GM12878 (cell line): Measurements from ENCODE around the gene MEI1. TPM values are rescaled to one million over a fixed set of nuclear protein-coding genes. Genes with fewer than 3 reads are reported as not detected.

ENCODE experiments used
- ATAC-seq: fragments of 200-7000 bp; cut with Tn5 transposase; 3 replicates; pipeline ENCODE4 v1.9.1; 2020; ENCODE audit warnings: mild to moderate bottlenecking, moderate library complexity
- BruUV-seq: library from RNA; stranded (reverse); fragments of 400-500 nt; replicated peaks from 2 replicates; lab custom pipeline; 2021; lab: Mats Ljungman, UMichigan
- CTCF ChIA-PET: fragments of 300-600 bp; sonication (Branson Sonifier 250); formaldehyde crosslinking; extraction: SDS; loops from one replicate; lab custom pipeline; 2021; ENCODE audit warnings: inconsistent platforms; lab: Yijun Ruan, JAX
- POLR2A ChIA-PET: fragments of 350-600 bp; formaldehyde crosslinking; extraction: SDS; loops from one replicate; lab custom pipeline; 2021; ENCODE audit warnings: inconsistent platforms; lab: Charles Lee
- RAD21 ChIA-PET: fragments of 300-600 bp; sonication (Branson Sonifier 250); formaldehyde crosslinking; loops from one replicate; lab custom pipeline; 2023; ENCODE audit warnings: antibody characterized with exemption; ENCODE audit not compliant: unreplicated experiment; lab: Charles Lee
- SMC1A ChIA-PET: fragments of 300-600 bp; sonication (Branson Sonifier 250); formaldehyde crosslinking; loops from one replicate; lab custom pipeline; 2023; ENCODE audit not compliant: unreplicated experiment, uncharacterized antibody; lab: Charles Lee
- DNase-seq: peaks from one replicate; pipeline ENCODE4 v3.0.0-alpha.2; 2011; ENCODE audit warnings: low read depth, low spot score
- FAIRE-seq: peaks from 3 replicates; lab custom pipeline; 2011; peaks lifted over from hg19 to GRCh38; lab: Jason Lieb, UNC
- H2AFZ ChIP-seq: 2 replicates; pipeline ENCODE4 v1.6.0; 2011; ENCODE audit warnings: low read depth, low read length, control low read depth; ENCODE audit not compliant: control insufficient read depth
- H3K27ac ChIP-seq: 2 replicates; pipeline ENCODE4 v1.5.1; 2011; ENCODE audit warnings: control low read depth; ENCODE audit not compliant: control insufficient read depth, insufficient read depth
- H3K27me3 ChIP-seq, 2 experiments: replicated peaks in 1 of 2; 2 replicates each; pipeline versions ENCODE4 v1.6.0 to v1.6.1; 2011; ENCODE audit warnings: low read length in 1 of 2; ENCODE audit not compliant: control insufficient read depth in 2 of 2, insufficient read depth in 2 of 2
- H3K36me3 ChIP-seq, 2 experiments: 2 replicates each; pipeline ENCODE4 v1.5.1; 2011; ENCODE audit warnings: low read length in 1 of 2; ENCODE audit not compliant: control insufficient read depth in 2 of 2, insufficient read depth in 2 of 2
- H3K4me1 ChIP-seq: 2 replicates; pipeline ENCODE4 v1.6.1; 2011; ENCODE audit warnings: mild to moderate bottlenecking, low read length, moderate library complexity, mixed read lengths; ENCODE audit not compliant: control insufficient read depth, insufficient read depth
- H3K4me2 ChIP-seq: 2 replicates; pipeline ENCODE4 v1.6.0; 2011; ENCODE audit warnings: control low read depth; ENCODE audit not compliant: control insufficient read depth, insufficient read depth
- H3K4me3 ChIP-seq: fragments of 200-600 bp; sonication (generic); 2 replicates; pipeline ENCODE4 v1.5.1; 2016
- H3K79me2 ChIP-seq: 2 replicates; pipeline ENCODE4 v1.6.0; 2011; ENCODE audit warnings: low read length; ENCODE audit not compliant: control insufficient read depth, insufficient read depth
- H3K9ac ChIP-seq: 2 replicates; pipeline ENCODE4 v1.8.0; 2011; ENCODE audit warnings: low read length, control low read depth, mixed read lengths; ENCODE audit not compliant: control insufficient read depth, insufficient read depth
- H3K9me3 ChIP-seq: replicated peaks from 3 replicates; pipeline ENCODE4 v1.5.1; 2011; ENCODE audit warnings: mild to moderate bottlenecking, low read length; ENCODE audit not compliant: control insufficient read depth, insufficient read depth
- H4K20me1 ChIP-seq: 2 replicates; pipeline ENCODE4 v1.6.0; 2011; ENCODE audit not compliant: control insufficient read depth, insufficient read depth
- CEBPB ChIP-seq, 2 experiments: fragments of 150-350 bp in 1 of 2; IDR thresholded peaks; 2 replicates each; pipeline ENCODE4 v1.6.1; 2012 to 2014; ENCODE audit warnings: low read depth in 2 of 2, low read length in 2 of 2, borderline replicate concordance in 1 of 2, inconsistent platforms in 1 of 2
- EED ChIP-seq: sonication (generic); IDR thresholded peaks from 2 replicates; pipeline ENCODE4 v1.6.1; 2016; ENCODE audit warnings: antibody characterized with exemption, low read depth
- IKZF1 ChIP-seq: fragments of 450-650 bp; conservative IDR thresholded peaks from 2 replicates; pipeline ENCODE4 v1.6.1; 2017; ENCODE audit warnings: antibody characterized with exemption, mild to moderate bottlenecking
- KDM1A ChIP-seq: fragments of 200-600 bp; sonication (generic); IDR thresholded peaks from 2 replicates; pipeline ENCODE4 v1.6.1; 2016; ENCODE audit warnings: borderline replicate concordance
- MEF2B ChIP-seq: fragments of 450-650 bp; IDR thresholded peaks from 2 replicates; pipeline ENCODE4 v1.6.1; 2018; ENCODE audit warnings: mild to moderate bottlenecking, moderate library complexity; ENCODE audit not compliant: partially characterized antibody, poor library complexity, severe bottlenecking
- MTA2 ChIP-seq: fragments of 450-650 bp; IDR thresholded peaks from 2 replicates; pipeline ENCODE4 v1.6.1; 2016; ENCODE audit warnings: low read depth, mild to moderate bottlenecking, moderate library complexity
- PKNOX1 ChIP-seq: fragments of 450-650 bp; IDR thresholded peaks from 2 replicates; pipeline ENCODE4 v1.6.1; 2016; ENCODE audit warnings: mild to moderate bottlenecking
- POU2F2 ChIP-seq: IDR thresholded peaks from 3 replicates; pipeline ENCODE4 v1.6.1; 2011; ENCODE audit warnings: low read depth, mild to moderate bottlenecking, low read length, borderline replicate concordance
- RELA ChIP-seq: fragments of 450-650 bp; IDR thresholded peaks from 2 replicates; pipeline ENCODE4 v1.8.0; 2014; ENCODE audit warnings: borderline replicate concordance; ENCODE audit not compliant: partially characterized antibody
- RUNX3 ChIP-seq: IDR thresholded peaks from 2 replicates; pipeline ENCODE4 v1.6.1; 2012; ENCODE audit warnings: low read length, inconsistent platforms
- SPI1 ChIP-seq: IDR thresholded peaks from 2 replicates; pipeline ENCODE4 v1.6.1; 2011; ENCODE audit warnings: low read depth, mild to moderate bottlenecking, low read length, moderate library complexity, borderline replicate concordance; ENCODE audit not compliant: insufficient read depth
- SUZ12 ChIP-seq: fragments of 200-600 bp; sonication (generic); IDR thresholded peaks from one replicate; pipeline ENCODE4 v1.6.1; 2018; ENCODE audit warnings: antibody characterized with exemption, mild to moderate bottlenecking; ENCODE audit not compliant: unreplicated experiment
- WGBS: methylation state at CpG from one replicate; pipeline ENCODE4 v1.1.6; 2016; ENCODE audit warnings: low lambda C conversion rate; ENCODE audit not compliant: insufficient replicate concordance, insufficient coverage; ENCODE audit errors: missing lambda C conversion rate; 5-methylcytosine and 5-hydroxymethylcytosine counted together
- in situ Hi-C: fragments of 300-500 bp; cut with MboI; formaldehyde crosslinking; loops from 9 replicates; pipeline ENCODE4 v1.14.3; 2018; ENCODE audit warnings: mixed read lengths
- intact Hi-C: fragments of 100-400 bp; cut with micrococcal nuclease; formaldehyde crosslinking; loops from one replicate; pipeline ENCODE4 v1.14.2; 2022; ENCODE audit not compliant: unreplicated experiment
- polyA plus RNA-seq, 11 experiments: library from polyadenylated mRNA; depleted of rRNA in 4 of 11; unstranded in 6 of 11; stranded (reverse) in 5 of 11; fragments of >200 nt; fragmentation: Nextera tagmentation in 4 of 11; fragmentation: Illumina TruSeq in 1 of 11; extraction: Ambion mirVana in 4 of 11; extraction: Trizol in 1 of 11; gene quantifications; 1 replicate in 1 of 11; 2 replicates in 10 of 11; pipeline versions ENCODE4 v1.2.1 to v1.2.3, GENCODE V29; 2011 to 2016; ENCODE audit warnings: inconsistent platforms in 2 of 11, missing spikeins in 2 of 11, low read depth in 1 of 11
- total RNA-seq, 4 experiments: library from RNA; depleted of rRNA in 3 of 4; stranded (reverse); fragments of >200 nt in 3 of 4; fragmentation: Illumina TruSeq in 1 of 4; extraction: Trizol in 1 of 4; gene quantifications; 2 replicates each; pipeline versions ENCODE4 v1.2.1 to v1.2.3, GENCODE V29; 2013 to 2021
- TF ChIP-seq, protein P1 (sequence below): IDR thresholded peaks from 2 replicates; pipeline ENCODE4 v1.6.1; 2012; ENCODE audit warnings: mild to moderate bottlenecking, low read depth, low read length

Gene MEI1
- total and polyA plus RNA-seq, 10 of the 15 experiments (the other 5 are each of a cell fraction or from before 2014, with no cell fraction given), result 27.9 to 48.9 (median 35.8) TPM

GRCh38 chr22:41739576-41739975 lies 40.3 kb downstream of the MEI1 start:
- BruUV-seq, result no TSS peak
- H3K4me1 ChIP-seq, result peaks cover 7% of the 10 kb centered on the region
- DNase-seq (peak; percentile 30), FAIRE-seq (peak; percentile 85), ATAC-seq (peak; percentile 73)
- H3K36me3 ChIP-seq, result no peaks in the 10 kb centered on the region
- intact Hi-C loops, result no loop called here
- no peaks in the 10 kb centered on the region for H4K20me1 ChIP-seq
- in situ Hi-C loops, result no loop called here
- H3K79me2 ChIP-seq, result no peaks in the 10 kb centered on the region
- H3K27ac ChIP-seq, result peak overlapping the region; percentile 26; the same call in 1 of the 2 replicates
- ChIA-PET SMC1A (interaction anchor here (0.6 to 1.4 kb wide), 5 partner anchors 13 to 123 kb away, joined by 3 to 6 read pairs (median 4); no protein-coding TSS in a partner anchor), RAD21 (interaction anchor here (1.5 kb wide), 1 partner anchor 43 kb away, joined by 7 read pairs; no protein-coding TSS in a partner anchor), CTCF (interaction anchor here (1.0 to 1.8 kb wide), 10 partner anchors 8 to 186 kb away, joined by 3 to 23 read pairs (median 4); partner anchors contain the start of gene MEI1), POLR2A (interaction anchor here (0.6 to 1.4 kb wide), 6 partner anchors 12 to 116 kb away, joined by 3 to 6 read pairs (median 3); partner anchors contain the start of gene CCDC134)
- peak overlapping the region; percentile 73 for H2AFZ ChIP-seq
- peak overlapping the region; percentile 68 for H3K4me2 ChIP-seq
- H3K27me3 ChIP-seq, result no peaks in the 10 kb centered on the region
- H3K9ac ChIP-seq, result no peak overlapping the region
- no peak overlapping the region for H3K4me3 ChIP-seq
- 54% methylated on average over 3 of the region's 3 CpGs for WGBS
- H3K9me3 ChIP-seq, result no peaks in the 10 kb centered on the region
- TF ChIP-seq, protein P1, sequence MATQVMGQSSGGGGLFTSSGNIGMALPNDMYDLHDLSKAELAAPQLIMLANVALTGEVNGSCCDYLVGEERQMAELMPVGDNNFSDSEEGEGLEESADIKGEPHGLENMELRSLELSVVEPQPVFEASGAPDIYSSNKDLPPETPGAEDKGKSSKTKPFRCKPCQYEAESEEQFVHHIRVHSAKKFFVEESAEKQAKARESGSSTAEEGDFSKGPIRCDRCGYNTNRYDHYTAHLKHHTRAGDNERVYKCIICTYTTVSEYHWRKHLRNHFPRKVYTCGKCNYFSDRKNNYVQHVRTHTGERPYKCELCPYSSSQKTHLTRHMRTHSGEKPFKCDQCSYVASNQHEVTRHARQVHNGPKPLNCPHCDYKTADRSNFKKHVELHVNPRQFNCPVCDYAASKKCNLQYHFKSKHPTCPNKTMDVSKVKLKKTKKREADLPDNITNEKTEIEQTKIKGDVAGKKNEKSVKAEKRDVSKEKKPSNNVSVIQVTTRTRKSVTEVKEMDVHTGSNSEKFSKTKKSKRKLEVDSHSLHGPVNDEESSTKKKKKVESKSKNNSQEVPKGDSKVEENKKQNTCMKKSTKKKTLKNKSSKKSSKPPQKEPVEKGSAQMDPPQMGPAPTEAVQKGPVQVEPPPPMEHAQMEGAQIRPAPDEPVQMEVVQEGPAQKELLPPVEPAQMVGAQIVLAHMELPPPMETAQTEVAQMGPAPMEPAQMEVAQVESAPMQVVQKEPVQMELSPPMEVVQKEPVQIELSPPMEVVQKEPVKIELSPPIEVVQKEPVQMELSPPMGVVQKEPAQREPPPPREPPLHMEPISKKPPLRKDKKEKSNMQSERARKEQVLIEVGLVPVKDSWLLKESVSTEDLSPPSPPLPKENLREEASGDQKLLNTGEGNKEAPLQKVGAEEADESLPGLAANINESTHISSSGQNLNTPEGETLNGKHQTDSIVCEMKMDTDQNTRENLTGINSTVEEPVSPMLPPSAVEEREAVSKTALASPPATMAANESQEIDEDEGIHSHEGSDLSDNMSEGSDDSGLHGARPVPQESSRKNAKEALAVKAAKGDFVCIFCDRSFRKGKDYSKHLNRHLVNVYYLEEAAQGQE, result no peak
- no peak for TF ChIP-seq POU2F2
- TF ChIP-seq KDM1A, result no peak
- TF ChIP-seq RUNX3, result peak; percentile 47
- TF ChIP-seq MTA2, result no peak
- no peak for TF ChIP-seq SPI1
- no peak for TF ChIP-seq IKZF1
- peak; percentile 38; the same call in 1 of the 2 replicates for TF ChIP-seq PKNOX1
- peak; percentile 20 for TF ChIP-seq MEF2B
- TF ChIP-seq SUZ12, result no peak
- TF ChIP-seq RELA, result no peak
- TF ChIP-seq CEBPB (IDR thresholded peaks at IDR 0.05; ENCODE audit: borderline replicate concordance in 1 of 2, low read depth in 2 of 2, low read length in 2 of 2), result no peak
- TF ChIP-seq EED, result 0 out of 2 replicates have a peak, but pooled peaks have one; percentile 29
